Endothelial cell of umbilical vein (primary cell): ENCODE results near the gene PGS1. TPM values are rescaled to one million over a fixed set of nuclear protein-coding genes. Genes with fewer than 3 reads are reported as not detected.

Source experiments
- BruUV-seq: library from RNA; stranded (reverse); fragments of 400-500 nt; replicated peaks from 2 replicates; lab custom pipeline; 2021; lab: Mats Ljungman, UMichigan
- CTCF ChIA-PET: fragments of 300-600, 350-600 bp; sonication (Branson Sonifier 250); formaldehyde crosslinking; loops from one replicate; lab custom pipeline; 2021; ENCODE audit warnings: antibody characterized with exemption, inconsistent platforms; lab: Charles Lee
- POLR2A ChIA-PET: fragments of 300-600, 350-600 bp; sonication (Branson Sonifier 250); formaldehyde crosslinking; loops from one replicate; lab custom pipeline; 2021; ENCODE audit warnings: antibody characterized with exemption, inconsistent platforms; lab: Charles Lee
- DNase-seq: peaks from one replicate; pipeline ENCODE4 v3.0.0-alpha.2; 2011; ENCODE audit warnings: low read depth, low spot score
- FAIRE-seq: peaks from 2 replicates; lab custom pipeline; 2011; peaks lifted over from hg19 to GRCh38; lab: Jason Lieb, UNC
- H2AFZ ChIP-seq: 2 replicates; pipeline ENCODE4 v1.6.0; 2012; ENCODE audit warnings: low read depth, low read length, control low read depth, inconsistent platforms
- H3K27ac ChIP-seq: 2 replicates; pipeline ENCODE4 v1.5.1; 2011; ENCODE audit warnings: low read depth, mild to moderate bottlenecking, control low read depth, low read length, moderate library complexity; ENCODE audit not compliant: insufficient read depth
- H3K27me3 ChIP-seq, 2 experiments: 2 replicates each; pipeline versions ENCODE4 v1.6.0 to v1.6.1; 2011; ENCODE audit warnings: low read length in 2 of 2, mixed read lengths in 1 of 2; ENCODE audit not compliant: control insufficient read depth in 2 of 2, insufficient read depth in 2 of 2
- H3K36me3 ChIP-seq, 2 experiments: 2 replicates in 1 of 2; 3 replicates in 1 of 2; pipeline ENCODE4 v1.5.1; 2011; ENCODE audit warnings: low read length in 2 of 2, mild to moderate bottlenecking in 1 of 2, moderate library complexity in 1 of 2; ENCODE audit not compliant: control insufficient read depth in 2 of 2, insufficient read depth in 2 of 2; ENCODE audit errors: extremely low read depth in 1 of 2
- H3K4me1 ChIP-seq: 3 replicates; pipeline ENCODE4 v1.5.1; 2011; ENCODE audit warnings: mild to moderate bottlenecking, low read length; ENCODE audit not compliant: control insufficient read depth, insufficient read depth; ENCODE audit errors: extremely low read depth
- H3K4me2 ChIP-seq: 2 replicates; pipeline ENCODE4 v1.6.1; 2011; ENCODE audit warnings: low read length, control low read depth, mixed read lengths; ENCODE audit not compliant: insufficient read depth
- H3K4me3 ChIP-seq, 3 experiments: fragments of 200-600 bp in 1 of 3; sonication (generic), shearing (Covaris generic) in 1 of 3; replicated peaks in 1 of 3; 2 replicates each; pipeline ENCODE4 v1.5.1; 2011 to 2016; ENCODE audit warnings: control low read depth in 3 of 3, low read length in 3 of 3, mild to moderate bottlenecking in 2 of 3, inconsistent platforms in 1 of 3, low read depth in 1 of 3, moderate library complexity in 1 of 3; ENCODE audit not compliant: insufficient read depth in 1 of 3
- H3K79me2 ChIP-seq: 2 replicates; pipeline ENCODE4 v1.6.0; 2012; ENCODE audit warnings: low read length, inconsistent platforms; ENCODE audit not compliant: control insufficient read depth, insufficient read depth
- H3K9ac ChIP-seq: replicated peaks from 2 replicates; pipeline ENCODE3; 2011; ENCODE audit warnings: low read length, control low read depth; ENCODE audit not compliant: insufficient read depth; ENCODE audit errors: extremely low read depth
- H3K9me1 ChIP-seq: replicated peaks from 3 replicates; pipeline ENCODE4 v1.6.0; 2011; ENCODE audit warnings: mild to moderate bottlenecking, low read length; ENCODE audit not compliant: control insufficient read depth, insufficient read depth; ENCODE audit errors: extremely low read depth
- H3K9me3 ChIP-seq: replicated peaks from 2 replicates; pipeline ENCODE4 v1.5.1; 2012; ENCODE audit warnings: low read length, inconsistent platforms; ENCODE audit not compliant: control insufficient read depth, insufficient read depth
- H4K20me1 ChIP-seq: replicated peaks from 2 replicates; pipeline ENCODE3; 2011; ENCODE audit warnings: mild to moderate bottlenecking, low read length; ENCODE audit not compliant: control insufficient read depth, insufficient read depth; ENCODE audit errors: extremely low read depth
- CTCF ChIP-seq, 2 donors: IDR thresholded peaks; 1 replicate in 1 of 2; 2 replicates in 1 of 2; pipeline ENCODE4 v1.5.1; 2011; ENCODE audit warnings: low read length in 2 of 2, mild to moderate bottlenecking in 2 of 2, moderate library complexity in 2 of 2, control low read depth in 1 of 2, inconsistent platforms in 1 of 2, low read depth in 1 of 2; ENCODE audit not compliant: insufficient read depth in 1 of 2; ENCODE audit errors: extremely low read depth in 1 of 2
- EZH2 ChIP-seq: IDR thresholded peaks from 2 replicates; pipeline ENCODE4 v1.6.1; 2012; ENCODE audit warnings: borderline replicate concordance, low read depth, mild to moderate bottlenecking, moderate library complexity, low read length, inconsistent platforms; ENCODE audit not compliant: severe bottlenecking
- FOS ChIP-seq: IDR thresholded peaks from 2 replicates; pipeline ENCODE4 v1.6.1; 2011; ENCODE audit warnings: mild to moderate bottlenecking, low read length, moderate library complexity, borderline replicate concordance; ENCODE audit not compliant: insufficient read depth
- GATA2 ChIP-seq: IDR thresholded peaks from 2 replicates; pipeline ENCODE4 v1.7.0; 2011; ENCODE audit warnings: low read depth, mild to moderate bottlenecking, moderate library complexity, mixed read lengths, low read length; ENCODE audit not compliant: insufficient read length, insufficient read depth
- JUN ChIP-seq: IDR thresholded peaks from 2 replicates; pipeline ENCODE4 v1.6.1; 2011; ENCODE audit warnings: borderline replicate concordance, low read depth; ENCODE audit not compliant: insufficient read length, insufficient read depth
- MAX ChIP-seq: IDR thresholded peaks from 2 replicates; pipeline ENCODE4 v1.6.1; 2011; ENCODE audit not compliant: insufficient read depth, insufficient read length
- MYC ChIP-seq: IDR thresholded peaks from one replicate; pipeline ENCODE4 v1.6.1; 2011; ENCODE audit warnings: mild to moderate bottlenecking, low read depth, low read length
- POLR2A ChIP-seq: IDR thresholded peaks from 2 replicates; pipeline ENCODE4 v1.6.1; 2012; ENCODE audit warnings: low read depth, mild to moderate bottlenecking, control low read depth, low read length
- POLR2AphosphoS5 ChIP-seq: IDR thresholded peaks from 2 replicates; pipeline ENCODE4 v1.6.1; 2012; ENCODE audit warnings: low read depth, mild to moderate bottlenecking, control low read depth, low read length, moderate library complexity; ENCODE audit not compliant: insufficient read depth
- dilution Hi-C: fragments of 300-500 bp; cut with MboI; formaldehyde crosslinking; loops from one replicate; pipeline ENCODE4 v1.15.0; 2019; ENCODE audit warnings: low sequenced_read_pairs; ENCODE audit not compliant: extremely low pct_ligation_motif_present
- intact Hi-C: fragments of 100-400 bp; cut with micrococcal nuclease; formaldehyde crosslinking; loops from one replicate; pipeline ENCODE4 v1.10.0; 2022
- polyA plus RNA-seq, 4 experiments: library from polyadenylated mRNA; depleted of rRNA in 3 of 4; stranded (reverse) in 3 of 4; unstranded in 1 of 4; fragments of >200 nt; gene quantifications; 2 replicates each; pipeline versions ENCODE4 v1.2.1 to v1.2.3, GENCODE V29; 2011 to 2012; ENCODE audit warnings: missing spikeins in 1 of 4
- total RNA-seq: library from RNA; stranded (reverse); gene quantifications from 2 replicates; pipeline ENCODE4 v1.2.3, GENCODE V29; 2021

The PGS1 gene
- total and polyA plus RNA-seq, 2 donors (not counting 3 experiments of a cell fraction or from before 2014, with no cell fraction given), result 50.8 to 66.0 TPM

GRCh38 chr17:78471635-78472034 lies 93.2 kb downstream of the PGS1 start:
- Histone ChIP-seq H3K79me2 (no peaks in the 10 kb centered on the region), H3K9ac (no peak overlapping the region), H3K27me3 (peaks cover 0 to 5% of the 10 kb centered on the region in 2 experiments), H3K27ac (no peak overlapping the region), H3K4me3 (no peak overlapping the region), H3K4me1 (no peaks in the 10 kb centered on the region), H3K9me3 (no peaks in the 10 kb centered on the region), H3K4me2 (no peak overlapping the region), H3K9me1 (no peaks in the 10 kb centered on the region), H2AFZ (no peak overlapping the region), H4K20me1 (no peaks in the 10 kb centered on the region), H3K36me3 (no peaks in the 10 kb centered on the region)
- no TSS peak for BruUV-seq
- ChIA-PET CTCF (no interaction called here), POLR2A (no interaction called here)
- DNase-seq, result no peak
- intact Hi-C loops (no loop called here), dilution Hi-C loops (no loop called here)
- TF ChIP-seq MYC, result no peak
- TF ChIP-seq CTCF (IDR thresholded peaks at IDR 0.05; ENCODE audit: extremely low read depth in 1 of 2, insufficient read depth in 1 of 2, low read depth in 1 of 2, low read length in 2 of 2), result no peak
- no peak for TF ChIP-seq JUN
- TF ChIP-seq GATA2, result no peak
- TF ChIP-seq MAX, result no peak
- no peak for TF ChIP-seq FOS
- no peak for TF ChIP-seq EZH2
- no peak for TF ChIP-seq POLR2A
- TF ChIP-seq POLR2AphosphoS5, result no peak
- FAIRE-seq, result no peak
